ENCODE results near the gene EHMT1. TPM values are rescaled to one million over a fixed set of nuclear protein-coding genes. Genes with fewer than 3 reads are reported as not detected.

The EHMT1 gene
- total RNA-seq, 1 donor = 43.6 TPM

DNA sequence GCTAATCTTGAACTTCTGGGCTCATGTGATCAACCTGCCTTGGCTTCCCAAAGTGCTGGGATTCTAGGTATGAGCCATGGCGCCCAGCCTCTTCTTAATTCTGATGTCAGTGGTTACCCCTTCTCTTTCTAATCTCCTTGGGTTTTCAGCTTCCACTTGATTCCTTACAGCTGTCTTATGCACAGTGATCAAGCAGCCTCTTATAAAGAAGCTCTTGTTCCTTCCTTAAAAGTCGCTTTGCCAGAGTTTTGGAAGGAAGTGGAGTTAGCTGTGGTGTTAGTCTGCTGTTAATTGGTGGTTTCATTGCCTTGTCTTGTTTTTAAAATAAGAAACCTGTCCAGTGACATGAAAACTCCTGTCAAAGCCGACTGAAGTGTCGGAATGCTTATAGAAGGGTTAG lies 130.7 kb downstream of the EHMT1 start:
- no peak overlapping the region for H3K4me3 ChIP-seq (ENCODE audit: low read depth, low read length)
- TF ChIP-seq, protein P1, sequence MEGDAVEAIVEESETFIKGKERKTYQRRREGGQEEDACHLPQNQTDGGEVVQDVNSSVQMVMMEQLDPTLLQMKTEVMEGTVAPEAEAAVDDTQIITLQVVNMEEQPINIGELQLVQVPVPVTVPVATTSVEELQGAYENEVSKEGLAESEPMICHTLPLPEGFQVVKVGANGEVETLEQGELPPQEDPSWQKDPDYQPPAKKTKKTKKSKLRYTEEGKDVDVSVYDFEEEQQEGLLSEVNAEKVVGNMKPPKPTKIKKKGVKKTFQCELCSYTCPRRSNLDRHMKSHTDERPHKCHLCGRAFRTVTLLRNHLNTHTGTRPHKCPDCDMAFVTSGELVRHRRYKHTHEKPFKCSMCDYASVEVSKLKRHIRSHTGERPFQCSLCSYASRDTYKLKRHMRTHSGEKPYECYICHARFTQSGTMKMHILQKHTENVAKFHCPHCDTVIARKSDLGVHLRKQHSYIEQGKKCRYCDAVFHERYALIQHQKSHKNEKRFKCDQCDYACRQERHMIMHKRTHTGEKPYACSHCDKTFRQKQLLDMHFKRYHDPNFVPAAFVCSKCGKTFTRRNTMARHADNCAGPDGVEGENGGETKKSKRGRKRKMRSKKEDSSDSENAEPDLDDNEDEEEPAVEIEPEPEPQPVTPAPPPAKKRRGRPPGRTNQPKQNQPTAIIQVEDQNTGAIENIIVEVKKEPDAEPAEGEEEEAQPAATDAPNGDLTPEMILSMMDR (IDR thresholded peaks at IDR 0.05; ENCODE audit: insufficient read depth, low read depth, low read length) = no peak
- DNase-seq (ENCODE audit: low read depth) = no peak

DNA sequence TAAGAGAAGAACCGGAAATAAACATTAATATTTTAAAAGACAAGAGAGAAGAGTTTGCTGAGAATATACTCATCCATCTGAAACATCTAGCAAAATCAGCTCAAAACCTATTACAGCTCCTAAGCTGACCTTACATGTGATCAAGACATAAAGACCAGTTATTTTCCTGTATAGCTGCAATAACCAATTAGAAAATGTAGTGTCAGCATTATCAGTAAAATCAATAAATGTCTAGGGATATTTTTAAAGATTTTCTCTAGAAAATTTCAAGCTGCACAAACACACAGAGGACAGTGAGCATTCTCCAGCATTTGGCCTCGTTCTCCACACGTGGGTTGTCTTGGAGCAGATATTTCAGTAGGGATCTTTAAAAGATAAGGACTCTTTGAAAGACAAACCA lies 131.2 kb downstream of the EHMT1 start:
- no peak for DNase-seq (ENCODE audit: low read depth)
- H3K4me3 ChIP-seq (ENCODE audit: low read depth, low read length) = no peak overlapping the region
- TF ChIP-seq, protein P1 (IDR thresholded peaks at IDR 0.05; ENCODE audit: insufficient read depth, low read depth, low read length) = no peak

DNA sequence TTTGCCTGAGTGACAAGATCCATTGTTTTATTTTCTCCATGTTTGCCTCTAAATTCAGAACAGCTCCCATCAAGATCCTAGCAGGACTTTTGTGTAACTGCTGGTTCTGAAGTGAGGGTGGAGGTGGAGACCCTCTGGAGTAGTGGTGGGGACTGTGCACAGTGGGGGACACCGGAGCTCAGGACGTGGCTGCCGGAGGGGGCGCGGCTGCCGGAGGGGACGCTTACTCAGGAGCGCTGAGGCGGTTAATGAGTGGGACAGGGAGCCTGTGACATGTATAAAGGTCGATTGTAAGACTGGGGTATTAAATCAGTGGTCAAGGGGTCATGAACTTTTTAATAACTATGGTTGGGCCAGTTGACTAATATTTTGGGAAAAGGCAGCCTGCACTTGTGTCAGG lies 131.8 kb downstream of the EHMT1 start:
- no peak for DNase-seq (ENCODE audit: low read depth)
- no peak overlapping the region for H3K4me3 ChIP-seq (ENCODE audit: low read depth, low read length)
- TF ChIP-seq, protein P1 (IDR thresholded peaks at IDR 0.05; ENCODE audit: insufficient read depth, low read depth, low read length) = no peak

DNA sequence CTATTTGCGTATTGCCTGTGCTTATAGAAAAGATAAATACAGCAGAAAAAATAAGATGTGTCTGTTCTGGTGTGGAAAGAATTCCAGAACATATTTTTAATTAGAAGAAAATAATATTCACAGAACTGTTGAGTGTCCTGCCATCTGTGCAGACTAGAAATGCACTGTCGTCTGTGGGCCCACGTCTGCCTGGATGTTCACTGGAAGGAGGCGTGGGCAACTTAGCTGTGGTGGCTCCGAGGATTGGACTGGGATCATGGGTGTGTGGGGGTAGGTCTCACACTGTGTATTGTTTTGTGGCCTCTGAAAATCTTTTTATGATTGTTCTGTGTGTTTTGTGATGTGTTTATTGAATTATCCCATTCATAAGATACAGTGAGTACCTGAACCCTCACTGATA lies 132.8 kb downstream of the EHMT1 start:
- TF ChIP-seq, protein P1 (IDR thresholded peaks at IDR 0.05; ENCODE audit: insufficient read depth, low read depth, low read length) = no peak
- no peak overlapping the region for H3K4me3 ChIP-seq (ENCODE audit: low read depth, low read length)
- no peak for DNase-seq (ENCODE audit: low read depth)

- DNase-seq (ENCODE audit: low read depth) = no peak
- no peak overlapping the region for H3K4me3 ChIP-seq (ENCODE audit: low read depth, low read length)
- TF ChIP-seq, protein P1 (IDR thresholded peaks at IDR 0.05; ENCODE audit: insufficient read depth, low read depth, low read length) = no peak
Measured at GRCh38 chr9:137752426-137752825, 133.6 kb downstream of the EHMT1 start.

GRCh38 chr9:137753192-137753765 lies 134.5 kb downstream of the EHMT1 start:
- no peak for DNase-seq (ENCODE audit: low read depth)

More at GRCh38 chr9:137753192-137753765, 134.5 kb downstream of the EHMT1 start:
- TF ChIP-seq, protein P1 (IDR thresholded peaks at IDR 0.05; ENCODE audit: insufficient read depth, low read depth, low read length) = no peak
- no peak overlapping the region for H3K4me3 ChIP-seq (ENCODE audit: low read depth, low read length)
